ENCODE data around the gene GALNTL6. TPM values are rescaled to one million over a fixed set of nuclear protein-coding genes. Genes with fewer than 3 reads are reported as not detected.

The GALNTL6 gene
- total RNA-seq, result not detected
- not detected for polyA plus RNA-seq
- total RNA-seq, result not detected

DNA sequence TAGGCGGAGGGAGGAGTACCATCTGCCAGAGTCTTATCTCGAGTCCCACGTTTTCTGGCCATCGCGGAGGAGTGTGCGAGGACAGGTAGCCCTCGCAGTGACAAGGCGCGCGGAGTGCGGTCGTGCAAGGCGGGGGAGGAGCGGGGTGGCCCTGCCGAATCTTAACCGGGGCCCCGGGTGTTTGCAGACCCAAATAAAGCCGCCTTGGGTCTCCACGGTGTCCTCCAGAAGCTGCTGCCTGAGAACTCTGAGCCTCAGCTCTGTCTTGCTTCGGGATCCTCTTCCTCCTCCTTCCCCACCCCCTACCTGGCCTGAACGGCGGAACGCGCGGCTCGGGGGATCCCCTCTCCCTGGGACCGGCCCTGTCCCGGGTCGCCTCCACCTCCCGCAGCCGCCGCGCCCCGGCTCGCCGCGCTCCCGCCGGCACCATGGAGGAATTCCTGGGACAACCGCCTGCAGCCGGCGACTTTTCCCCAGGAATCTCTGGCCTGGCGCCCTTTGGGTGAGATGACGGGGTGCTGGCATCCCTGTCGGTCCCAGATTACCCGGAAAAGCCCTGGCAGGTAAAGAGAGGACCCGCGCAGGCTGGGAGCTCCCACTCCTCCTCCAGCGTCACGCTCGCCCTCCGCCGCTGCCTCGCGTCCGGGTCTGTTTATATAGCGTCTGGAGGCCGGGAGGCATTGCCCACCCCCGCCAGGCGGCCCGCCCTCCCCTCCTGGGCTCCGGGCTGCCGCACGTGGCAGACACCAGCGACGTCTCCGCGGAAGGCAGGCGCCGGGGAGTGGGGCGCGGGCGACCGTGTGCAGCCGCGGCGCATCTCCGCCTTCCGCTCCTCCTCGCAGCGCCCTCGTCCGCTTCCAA, at the start of gene GALNTL6:
Gene GALNTL6, plus strand, starts transcription at position 740 of the 861 bp plus-strand sequence.
- no peaks in the 10 kb centered on the region for H3K4me1 ChIP-seq (ENCODE audit: control insufficient read depth in 2 of 2, insufficient read depth in 2 of 2, low read length in 2 of 2)
- no peak within 1 kb of the TSS for H3K27ac Mint-ChIP-seq
- DNase-seq, result no peak

DNA sequence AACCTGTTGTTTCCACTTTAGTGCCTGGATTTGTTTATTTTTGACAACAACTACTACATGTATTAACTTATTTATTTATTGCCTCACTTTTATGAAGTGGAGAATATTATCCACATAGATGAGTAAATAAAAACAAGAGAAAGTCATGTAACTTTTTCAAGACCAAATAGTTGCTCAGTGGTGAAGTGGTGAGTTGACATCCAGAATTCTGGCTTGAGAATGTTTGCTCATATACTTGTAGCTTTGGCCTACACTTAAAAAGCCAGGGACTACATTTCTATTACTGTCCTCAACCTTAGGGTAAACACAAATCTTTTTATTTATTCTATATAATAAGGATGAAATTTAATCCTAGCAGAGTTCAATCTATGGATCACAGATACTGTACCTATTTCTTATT, 47.7 kb upstream of the GALNTL6 start:
- Histone ChIP-seq H3K9me3 (ENCODE audit: control insufficient read depth in 2 of 3, low read length in 3 of 3) (no peaks in the 10 kb centered on the region), H3K36me3 (ENCODE audit: control insufficient read depth in 2 of 3, insufficient read depth in 3 of 3, low read length in 3 of 3) (no peaks in the 10 kb centered on the region), H3K27ac (ENCODE audit: low read depth, low read length) (no peak overlapping the region), H3K4me1 (ENCODE audit: control insufficient read depth in 2 of 2, insufficient read depth in 2 of 2, low read length in 2 of 2) (no peaks in the 10 kb centered on the region), H3K27me3 (ENCODE audit: control insufficient read depth in 2 of 2, insufficient read depth in 2 of 2, low read length in 2 of 2) (no peaks in the 10 kb centered on the region), H3K4me3 (ENCODE audit: low read length) (no peak overlapping the region)
- ChIA-PET CTCF (no interaction called here), POLR2A (no interaction called here)
- intact Hi-C loops (cut with micrococcal nuclease), result no loop called here
- H3K4me1 Mint-ChIP-seq, result no peaks in the 10 kb centered on the region
- no peak for DNase-seq
- H3K4me3 Mint-ChIP-seq, result no peak overlapping the region
- H3K36me3 Mint-ChIP-seq, result no peaks in the 10 kb centered on the region
- no peak overlapping the region for H3K27ac Mint-ChIP-seq
- H3K27me3 Mint-ChIP-seq, result no peaks in the 10 kb centered on the region
- H3K9me3 Mint-ChIP-seq, result peaks cover 0 to 38% (median 11%) of the 10 kb centered on the region in 11 donors
- ATAC-seq, result no peak

More for the DNA sequence above, at the start of gene GALNTL6:
- ATAC-seq, result no peak
- H3K9me3 ChIP-seq (ENCODE audit: control insufficient read depth in 2 of 3, low read length in 3 of 3), result no peaks in the 10 kb centered on the region
- H3K27ac ChIP-seq (ENCODE audit: low read depth, low read length), result no peak within 1 kb of the TSS
- H3K27me3 ChIP-seq (ENCODE audit: control insufficient read depth in 2 of 2, insufficient read depth in 2 of 2, low read length in 2 of 2), result no peaks in the 10 kb centered on the region
- peak within 1 kb of the TSS in 2 of 10 donors; percentile 15 to 61 for H3K4me3 Mint-ChIP-seq
- ChIA-PET CTCF (interaction anchor here (0.6 kb wide), 1 partner anchor 25 kb away, joined by 3 read pairs; no protein-coding TSS in a partner anchor), POLR2A (no interaction called here)
- peaks cover 23 to 36% (median 26%) of the 10 kb centered on the region in 5 donors for H3K27me3 Mint-ChIP-seq
- peaks cover 0 to 4% (median 1%) of the 10 kb centered on the region in 5 donors for H3K36me3 Mint-ChIP-seq
- intact Hi-C loops (cut with micrococcal nuclease), result loop anchor here in 1 of 2 donors (10.0 kb wide), 1 partner anchor 1722 kb away; the partner anchor contains the start of gene HAND2
- no peaks in the 10 kb centered on the region for H3K36me3 ChIP-seq (ENCODE audit: control insufficient read depth in 2 of 3, insufficient read depth in 3 of 3, low read length in 3 of 3)
- H3K9me3 Mint-ChIP-seq, result peaks cover 0 to 13% (median 6%) of the 10 kb centered on the region in 11 donors
- H3K4me3 ChIP-seq (ENCODE audit: low read length), result no peak within 1 kb of the TSS
- peaks cover 0 to 3% (median 0%) of the 10 kb centered on the region in 7 donors for H3K4me1 Mint-ChIP-seq

DNA sequence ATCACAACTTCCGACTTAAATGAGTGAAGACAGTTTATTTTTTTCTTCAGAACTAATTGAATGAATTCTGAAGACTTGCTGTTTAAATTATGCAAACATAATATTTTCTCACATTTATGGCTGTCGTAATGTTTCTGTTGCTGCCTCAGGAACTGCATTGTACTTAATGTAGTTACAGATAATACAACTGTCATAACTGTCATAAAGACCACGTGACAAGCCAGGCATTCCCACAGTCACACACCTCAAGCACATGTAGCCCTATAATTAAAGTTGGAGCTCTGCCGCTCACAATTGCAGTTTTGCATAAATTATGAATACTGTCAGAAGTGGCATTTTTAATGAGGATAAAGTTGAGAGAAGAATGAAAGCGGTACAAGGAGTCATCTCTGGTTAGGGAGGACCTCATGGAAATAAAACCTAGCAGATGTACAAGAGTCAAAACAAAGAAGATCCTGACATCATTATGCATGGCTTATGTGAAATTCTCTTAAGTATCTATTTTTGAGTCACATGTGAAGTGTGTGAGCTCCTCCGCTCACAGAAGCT, 38.5 kb upstream of the GALNTL6 start:
- Mint-ChIP-seq H3K27me3 (no peaks in the 10 kb centered on the region), H3K36me3 (no peaks in the 10 kb centered on the region), H3K4me1 (no peaks in the 10 kb centered on the region), H3K4me3 (no peak overlapping the region), H3K9me3 (peaks cover 0 to 12% (median 4%) of the 10 kb centered on the region in 11 donors), H3K27ac (no peak overlapping the region)
- intact Hi-C loops (cut with micrococcal nuclease), result no loop called here
- Histone ChIP-seq H3K36me3 (ENCODE audit: control insufficient read depth in 2 of 3, insufficient read depth in 3 of 3, low read length in 3 of 3) (no peaks in the 10 kb centered on the region), H3K4me1 (ENCODE audit: control insufficient read depth in 2 of 2, insufficient read depth in 2 of 2, low read length in 2 of 2) (no peaks in the 10 kb centered on the region), H3K9me3 (ENCODE audit: control insufficient read depth in 2 of 3, low read length in 3 of 3) (no peaks in the 10 kb centered on the region), H3K27me3 (ENCODE audit: control insufficient read depth in 2 of 2, insufficient read depth in 2 of 2, low read length in 2 of 2) (no peaks in the 10 kb centered on the region), H3K27ac (ENCODE audit: low read depth, low read length) (no peak overlapping the region), H3K4me3 (ENCODE audit: low read length) (no peak overlapping the region)
- ATAC-seq, result no peak
- POLR2A ChIA-PET, result no interaction called here
- DNase-seq, result no peak
- CTCF ChIA-PET, result no interaction called here

DNA sequence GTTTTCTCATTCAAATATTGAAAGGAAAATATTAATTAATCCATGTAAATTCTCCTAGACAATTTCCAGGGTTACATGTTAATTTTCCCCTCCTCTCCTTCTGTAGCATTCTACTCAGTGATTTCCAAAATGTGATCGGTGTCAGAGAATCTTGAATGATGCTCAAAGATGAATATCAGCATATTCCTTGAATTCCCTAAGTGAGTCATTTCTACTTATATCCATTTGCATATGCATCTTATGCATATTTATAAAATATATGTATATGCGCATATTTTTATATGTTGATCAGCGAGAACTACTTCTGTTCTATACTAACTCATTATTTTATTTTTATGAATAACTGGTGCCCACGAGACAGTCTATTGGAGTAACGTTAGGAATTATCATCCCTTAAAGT, 33.9 kb upstream of the GALNTL6 start:
- Histone ChIP-seq H3K4me3 (ENCODE audit: low read length) (no peak overlapping the region), H3K36me3 (ENCODE audit: control insufficient read depth in 2 of 3, insufficient read depth in 3 of 3, low read length in 3 of 3) (no peaks in the 10 kb centered on the region), H3K9me3 (ENCODE audit: control insufficient read depth in 2 of 3, low read length in 3 of 3) (no peaks in the 10 kb centered on the region), H3K27ac (ENCODE audit: low read depth, low read length) (no peak overlapping the region), H3K4me1 (ENCODE audit: control insufficient read depth in 2 of 2, insufficient read depth in 2 of 2, low read length in 2 of 2) (no peaks in the 10 kb centered on the region), H3K27me3 (ENCODE audit: control insufficient read depth in 2 of 2, insufficient read depth in 2 of 2, low read length in 2 of 2) (no peaks in the 10 kb centered on the region)
- DNase-seq, result no peak
- CTCF ChIA-PET, result no interaction called here
- H3K4me1 Mint-ChIP-seq, result no peaks in the 10 kb centered on the region
- no peaks in the 10 kb centered on the region for H3K27me3 Mint-ChIP-seq
- no peak overlapping the region for H3K27ac Mint-ChIP-seq
- H3K36me3 Mint-ChIP-seq, result no peaks in the 10 kb centered on the region
- H3K9me3 Mint-ChIP-seq, result peaks cover 0 to 17% (median 4%) of the 10 kb centered on the region in 11 donors
- intact Hi-C loops (cut with micrococcal nuclease), result no loop called here
- H3K4me3 Mint-ChIP-seq, result no peak overlapping the region
- POLR2A ChIA-PET, result no interaction called here
- no peak for ATAC-seq

DNA sequence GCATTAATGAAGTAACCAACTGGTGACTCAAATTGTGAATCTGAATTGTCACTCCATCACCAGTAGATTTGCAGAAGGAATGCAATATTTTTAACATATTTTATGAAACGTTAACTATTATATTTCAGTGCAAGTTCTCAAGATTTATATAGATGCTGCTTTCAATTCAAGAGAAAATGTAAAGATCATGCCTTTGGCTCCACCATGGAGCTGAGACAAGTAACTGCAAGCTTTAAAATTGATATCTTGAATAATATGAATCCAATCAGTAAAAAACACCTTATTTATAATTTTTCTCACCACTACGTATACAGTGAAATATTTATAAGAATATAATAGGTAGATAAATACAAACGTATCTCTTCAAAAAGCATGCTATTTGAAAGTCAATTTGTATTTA, 27.8 kb upstream of the GALNTL6 start:
- no peaks in the 10 kb centered on the region for H3K27me3 ChIP-seq (ENCODE audit: control insufficient read depth in 2 of 2, insufficient read depth in 2 of 2, low read length in 2 of 2)
- Mint-ChIP-seq H3K9me3 (peaks cover 0 to 20% (median 9%) of the 10 kb centered on the region in 11 donors), H3K4me3 (no peak overlapping the region), H3K36me3 (no peaks in the 10 kb centered on the region), H3K27me3 (no peaks in the 10 kb centered on the region), H3K27ac (no peak overlapping the region), H3K4me1 (no peaks in the 10 kb centered on the region)
- H3K9me3 ChIP-seq (ENCODE audit: control insufficient read depth in 2 of 3, low read length in 3 of 3), result no peaks in the 10 kb centered on the region
- ChIA-PET POLR2A (no interaction called here), CTCF (no interaction called here)
- H3K27ac ChIP-seq (ENCODE audit: low read depth, low read length), result no peak overlapping the region
- H3K4me1 ChIP-seq (ENCODE audit: control insufficient read depth in 2 of 2, insufficient read depth in 2 of 2, low read length in 2 of 2), result no peaks in the 10 kb centered on the region
- ATAC-seq (no peak), DNase-seq (no peak)
- no peaks in the 10 kb centered on the region for H3K36me3 ChIP-seq (ENCODE audit: control insufficient read depth in 2 of 3, insufficient read depth in 3 of 3, low read length in 3 of 3)
- intact Hi-C loops (cut with micrococcal nuclease), result no loop called here
- no peak overlapping the region for H3K4me3 ChIP-seq (ENCODE audit: low read length)

DNA sequence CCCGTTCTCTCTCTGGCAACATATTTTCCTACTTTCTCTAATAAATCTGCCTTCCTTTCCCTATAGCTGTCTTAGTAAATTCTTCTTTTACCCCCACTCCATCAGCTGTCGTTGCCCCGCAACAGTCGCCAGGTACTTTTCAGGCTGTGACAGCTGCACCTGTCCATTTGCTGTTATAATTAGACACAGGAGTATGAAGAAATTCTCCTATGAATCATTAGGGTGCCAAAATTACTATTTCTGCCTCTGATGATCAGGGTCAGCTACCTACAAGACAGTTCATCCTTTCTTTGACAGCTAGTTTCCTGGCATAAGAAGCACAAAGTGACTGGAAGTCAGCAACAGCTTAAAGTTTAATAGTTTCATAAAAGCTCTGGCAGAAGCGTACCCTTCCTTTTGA, 19.5 kb upstream of the GALNTL6 start:
- Histone ChIP-seq H3K27ac (ENCODE audit: low read depth, low read length) (no peak overlapping the region), H3K9me3 (ENCODE audit: control insufficient read depth in 2 of 3, low read length in 3 of 3) (no peaks in the 10 kb centered on the region), H3K27me3 (ENCODE audit: control insufficient read depth in 2 of 2, insufficient read depth in 2 of 2, low read length in 2 of 2) (no peaks in the 10 kb centered on the region), H3K36me3 (ENCODE audit: control insufficient read depth in 2 of 3, insufficient read depth in 3 of 3, low read length in 3 of 3) (no peaks in the 10 kb centered on the region), H3K4me1 (ENCODE audit: control insufficient read depth in 2 of 2, insufficient read depth in 2 of 2, low read length in 2 of 2) (no peaks in the 10 kb centered on the region), H3K4me3 (ENCODE audit: low read length) (no peak overlapping the region)
- no peak overlapping the region for H3K27ac Mint-ChIP-seq
- H3K9me3 Mint-ChIP-seq, result peaks cover 0 to 14% (median 2%) of the 10 kb centered on the region in 11 donors
- DNase-seq (no peak), ATAC-seq (no peak)
- no peaks in the 10 kb centered on the region for H3K27me3 Mint-ChIP-seq
- H3K36me3 Mint-ChIP-seq, result no peaks in the 10 kb centered on the region
- intact Hi-C loops (cut with micrococcal nuclease), result no loop called here
- no peaks in the 10 kb centered on the region for H3K4me1 Mint-ChIP-seq
- ChIA-PET CTCF (no interaction called here), POLR2A (no interaction called here)
- H3K4me3 Mint-ChIP-seq, result no peak overlapping the region

DNA sequence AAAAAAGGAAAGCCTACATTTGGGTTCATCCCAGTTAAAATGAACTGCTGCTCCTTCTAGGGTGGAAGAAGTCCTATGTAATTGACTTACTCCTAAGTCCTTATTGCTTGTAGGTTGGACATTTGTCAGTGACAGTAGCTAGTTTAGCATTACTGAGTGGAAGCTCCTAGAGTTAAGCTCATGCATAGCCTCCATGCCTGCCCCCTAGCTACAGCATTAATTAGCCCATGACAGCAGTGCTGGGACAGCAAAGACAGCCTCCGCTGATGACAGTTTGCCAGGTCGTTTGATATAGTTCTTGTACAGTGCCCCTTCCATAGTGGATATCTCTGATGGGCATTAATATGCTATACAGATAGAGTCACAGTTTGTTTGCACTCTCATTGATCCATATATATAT, 18.7 kb upstream of the GALNTL6 start:
- no peaks in the 10 kb centered on the region for H3K36me3 Mint-ChIP-seq

More for the DNA sequence above, 18.7 kb upstream of the GALNTL6 start:
- Mint-ChIP-seq H3K27me3 (no peaks in the 10 kb centered on the region), H3K9me3 (peaks cover 0 to 17% (median 2%) of the 10 kb centered on the region in 11 donors), H3K4me3 (no peak overlapping the region), H3K27ac (no peak overlapping the region), H3K4me1 (no peaks in the 10 kb centered on the region)
- Histone ChIP-seq H3K4me1 (ENCODE audit: control insufficient read depth in 2 of 2, insufficient read depth in 2 of 2, low read length in 2 of 2) (no peaks in the 10 kb centered on the region), H3K27me3 (ENCODE audit: control insufficient read depth in 2 of 2, insufficient read depth in 2 of 2, low read length in 2 of 2) (no peaks in the 10 kb centered on the region), H3K4me3 (ENCODE audit: low read length) (no peak overlapping the region), H3K36me3 (ENCODE audit: control insufficient read depth in 2 of 3, insufficient read depth in 3 of 3, low read length in 3 of 3) (no peaks in the 10 kb centered on the region), H3K9me3 (ENCODE audit: control insufficient read depth in 2 of 3, low read length in 3 of 3) (no peaks in the 10 kb centered on the region), H3K27ac (ENCODE audit: low read depth, low read length) (no peak overlapping the region)
- ATAC-seq (no peak), DNase-seq (no peak)
- intact Hi-C loops (cut with micrococcal nuclease), result no loop called here
- CTCF ChIA-PET, result no interaction called here
- POLR2A ChIA-PET, result no interaction called here

Measured in naive thymus-derived CD4-positive, alpha-beta T cell (primary cell).